ENCODE data around the gene RGS4.

DNA sequence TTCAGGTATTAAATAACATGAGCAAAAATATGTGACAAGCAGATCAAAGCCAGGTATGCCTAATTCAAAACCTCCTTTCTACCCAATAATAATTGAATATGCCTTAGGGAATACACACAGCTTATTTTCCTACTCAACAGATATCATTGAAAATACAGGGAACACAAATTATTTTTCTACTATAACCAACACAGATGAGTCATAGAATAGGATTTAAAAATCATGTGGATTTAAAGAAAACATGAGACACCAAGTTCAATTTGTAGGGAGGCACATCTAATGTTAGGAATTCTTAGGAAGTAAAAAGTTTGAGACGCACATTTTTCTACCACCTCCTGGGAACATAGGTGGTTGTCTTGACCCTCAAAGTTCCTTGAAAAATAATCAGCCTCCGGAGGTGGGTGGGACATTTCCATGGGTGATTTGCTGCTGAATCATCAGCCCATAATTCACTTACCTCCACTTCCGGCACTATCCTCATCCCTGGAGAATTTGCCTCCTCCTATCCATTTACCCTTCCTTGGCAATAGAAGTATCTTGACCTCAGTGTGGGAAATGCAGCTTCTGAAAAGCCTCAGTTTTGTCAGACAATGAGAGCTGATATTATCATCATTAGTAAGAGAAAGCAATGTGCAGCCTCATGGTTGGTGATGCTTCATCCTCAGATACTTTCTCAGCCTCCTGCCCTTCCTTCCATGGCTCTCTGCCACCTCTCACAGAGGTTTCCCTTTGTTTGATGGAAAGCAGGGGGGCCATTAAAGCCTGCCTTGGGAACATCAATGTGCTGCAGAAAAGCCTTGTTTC, 33.5 kb upstream of the RGS4 start:
- TF ChIP-seq EZH2 (IDR thresholded peaks at IDR 0.05; ENCODE audit: borderline replicate concordance, insufficient read depth, low read depth, low read length, poor library complexity, severe bottlenecking) (no peak), CTCF (IDR thresholded peaks at IDR 0.05) (no peak)
